CD4-positive, alpha-beta T cell (primary cell): ENCODE measurements around the gene CHID1. TPM values are rescaled to one million over a fixed set of nuclear protein-coding genes. Genes with fewer than 3 reads are reported as not detected.

Experiments
- ATAC-seq: fragments of 200-7000 bp; cut with Tn5 transposase; one replicate; pipeline ENCODE4 v1.10.0; 2022; ENCODE audit warnings: mild to moderate bottlenecking; ENCODE audit not compliant: poor library complexity
- CTCF ChIA-PET: fragments of 350-600 bp; sonication (Branson Sonifier 250); formaldehyde crosslinking; loops from one replicate; lab custom pipeline; 2021; ENCODE audit warnings: antibody characterized with exemption, inconsistent platforms; lab: Charles Lee
- POLR2A ChIA-PET: fragments of 350-600 bp; sonication (Branson Sonifier 250); formaldehyde crosslinking; loops from one replicate; lab custom pipeline; 2021; ENCODE audit warnings: antibody characterized with exemption, inconsistent platforms; lab: Charles Lee
- DNase-seq, 14 experiments: peaks; one replicate each; pipeline ENCODE4 v3.0.0-alpha.2; 2013 to 2020; ENCODE audit warnings: mixed read lengths in 2 of 14
- H3K27ac ChIP-seq, 2 donors: one replicate each; pipeline versions ENCODE4 v1.5.1 to v1.7.0; 2013; ENCODE audit warnings: low read length in 2 of 2, low read depth in 1 of 2, mild to moderate bottlenecking in 1 of 2
- H3K27me3 ChIP-seq, 2 experiments: 1 replicate in 1 of 2; 2 replicates in 1 of 2; pipeline versions ENCODE4 v1.6.1 to v1.7.0; 2013; ENCODE audit warnings: low read length in 2 of 2, control low read depth in 1 of 2, mild to moderate bottlenecking in 1 of 2, moderate library complexity in 1 of 2; ENCODE audit not compliant: insufficient read depth in 2 of 2, control insufficient read depth in 1 of 2
- H3K36me3 ChIP-seq: one replicate; pipeline ENCODE4 v1.6.1; 2013; ENCODE audit warnings: low read length, control low read depth; ENCODE audit not compliant: insufficient read depth
- H3K4me1 ChIP-seq: one replicate; pipeline ENCODE4 v1.6.1; 2013; ENCODE audit warnings: low read length, control low read depth; ENCODE audit not compliant: insufficient read depth
- H3K4me3 ChIP-seq: one replicate; pipeline ENCODE4 v1.5.1; 2013; ENCODE audit warnings: mild to moderate bottlenecking, low read length, moderate library complexity
- H3K9me3 ChIP-seq, 2 experiments: 1 replicate in 1 of 2; 2 replicates in 1 of 2; pipeline versions ENCODE4 v1.6.1 to v1.7.0; 2013; ENCODE audit warnings: low read length in 2 of 2, mild to moderate bottlenecking in 2 of 2, control low read depth in 1 of 2, moderate library complexity in 1 of 2; ENCODE audit not compliant: control insufficient read depth in 1 of 2, insufficient read depth in 1 of 2
- H3K27ac Mint-ChIP-seq: one replicate; pipeline ENCODE4 v1.8.0; 2020; ENCODE audit warnings: mixed read lengths
- H3K27me3 Mint-ChIP-seq: one replicate; pipeline ENCODE4 v1.8.0; 2021; ENCODE audit warnings: mixed read lengths
- H3K36me3 Mint-ChIP-seq: one replicate; pipeline ENCODE4 v1.8.0; 2021; ENCODE audit warnings: low read depth, mixed read lengths
- H3K4me1 Mint-ChIP-seq: one replicate; pipeline ENCODE4 v1.8.0; 2021; ENCODE audit warnings: low read depth, mixed read lengths
- H3K4me3 Mint-ChIP-seq: one replicate; pipeline ENCODE4 v1.8.0; 2020; ENCODE audit warnings: mild to moderate bottlenecking, mixed read lengths
- H3K9me3 Mint-ChIP-seq: one replicate; pipeline ENCODE4 v1.8.0; 2020; ENCODE audit warnings: mixed read lengths
- CTCF ChIP-seq: fragments of 200-600 bp; IDR thresholded peaks from one replicate; pipeline ENCODE4 v1.8.0; 2022; ENCODE audit warnings: antibody characterized with exemption, mild to moderate bottlenecking
- intact Hi-C, 2 experiments: fragments of 100-400 bp; cut with DNase I in 1 of 2; cut with micrococcal nuclease in 1 of 2; formaldehyde crosslinking; loops; one replicate each; pipeline versions ENCODE4 v1.15.1 to v1.9.0; 2023 to 2025; cut with DNase I, micrococcal nuclease
- total RNA-seq, 174 experiments: library from RNA in 2 of 174; stranded (reverse) in 2 of 174; gene quantifications; one replicate each; pipeline ENCODE4 v1.2.3 and lab custom pipeline; 2021 to 2026

CHID1 gene
- total RNA-seq, 2 experiments from 2014 or later, result 17.1 to 22.8 TPM

- Mint-ChIP-seq H3K4me1 (peaks cover 10% of the 10 kb centered on the region), H3K27me3 (no peaks in the 10 kb centered on the region), H3K36me3 (peaks cover 44% of the 10 kb centered on the region), H3K4me3 (no peak overlapping the region), H3K27ac (no peak overlapping the region), H3K9me3 (no peaks in the 10 kb centered on the region)
- no peak overlapping the region for H3K4me3 ChIP-seq
- intact Hi-C loops, result no loop called here
- TF ChIP-seq CTCF, result no peak
- POLR2A ChIA-PET, result no interaction called here
- DNase-seq, result no peak
- no peak overlapping the region for H3K27ac ChIP-seq
- no peaks in the 10 kb centered on the region for H3K27me3 ChIP-seq
- H3K36me3 ChIP-seq, result peaks cover 43% of the 10 kb centered on the region
- ATAC-seq, result no peak
- H3K9me3 ChIP-seq, result no peaks in the 10 kb centered on the region
- CTCF ChIA-PET, result no interaction called here
- peaks cover 11% of the 10 kb centered on the region for H3K4me1 ChIP-seq
Measured at GRCh38 chr11:905952-906351, 4.7 kb downstream of the CHID1 start.

- H3K27ac Mint-ChIP-seq, result no peak overlapping the region
- Histone ChIP-seq H3K9me3 (no peaks in the 10 kb centered on the region), H3K27ac (no peak overlapping the region), H3K4me1 (peaks cover 2% of the 10 kb centered on the region), H3K27me3 (no peaks in the 10 kb centered on the region), H3K4me3 (no peak overlapping the region), H3K36me3 (peaks cover 58% of the 10 kb centered on the region)
- no peaks in the 10 kb centered on the region for H3K27me3 Mint-ChIP-seq
- no peak overlapping the region for H3K4me3 Mint-ChIP-seq
- no peak for TF ChIP-seq CTCF
- no peak for ATAC-seq
- H3K9me3 Mint-ChIP-seq, result no peaks in the 10 kb centered on the region
- intact Hi-C loops, result no loop called here
- peaks cover 10% of the 10 kb centered on the region for H3K4me1 Mint-ChIP-seq
- H3K36me3 Mint-ChIP-seq, result peaks cover 52% of the 10 kb centered on the region
- no peak for DNase-seq
- ChIA-PET POLR2A (no interaction called here), CTCF (no interaction called here)
Measured at GRCh38 chr11:904380-904779, 6.2 kb downstream of the CHID1 start.

GRCh38 chr11:901452-902061 lies 9.1 kb downstream of the CHID1 start:
- intact Hi-C loops, result no loop called here
- H3K27ac Mint-ChIP-seq, result no peak overlapping the region

More at GRCh38 chr11:901452-902061, 9.1 kb downstream of the CHID1 start:
- Histone ChIP-seq H3K9me3 (no peaks in the 10 kb centered on the region), H3K27ac (no peak overlapping the region), H3K4me1 (no peaks in the 10 kb centered on the region), H3K4me3 (no peak overlapping the region), H3K36me3 (peaks cover 68% of the 10 kb centered on the region), H3K27me3 (no peaks in the 10 kb centered on the region)
- Mint-ChIP-seq H3K36me3 (peaks cover 52% of the 10 kb centered on the region), H3K9me3 (no peaks in the 10 kb centered on the region), H3K27me3 (no peaks in the 10 kb centered on the region), H3K4me3 (no peak overlapping the region), H3K4me1 (peaks cover 4% of the 10 kb centered on the region)
- no peak for DNase-seq
- no peak for ATAC-seq
- no peak for TF ChIP-seq CTCF
- ChIA-PET POLR2A (no interaction called here), CTCF (no interaction called here)
